GM19438 (cell line): ENCODE data around the gene FALEC.

ENCODE experiments used
- ATAC-seq: cut with Tn5 transposase; IDR thresholded peaks from one replicate; pipeline ENCODE4 v1.9.1; 2021; ENCODE audit warnings: low read depth; ENCODE audit not compliant: unreplicated experiment

The FALEC gene

DNA sequence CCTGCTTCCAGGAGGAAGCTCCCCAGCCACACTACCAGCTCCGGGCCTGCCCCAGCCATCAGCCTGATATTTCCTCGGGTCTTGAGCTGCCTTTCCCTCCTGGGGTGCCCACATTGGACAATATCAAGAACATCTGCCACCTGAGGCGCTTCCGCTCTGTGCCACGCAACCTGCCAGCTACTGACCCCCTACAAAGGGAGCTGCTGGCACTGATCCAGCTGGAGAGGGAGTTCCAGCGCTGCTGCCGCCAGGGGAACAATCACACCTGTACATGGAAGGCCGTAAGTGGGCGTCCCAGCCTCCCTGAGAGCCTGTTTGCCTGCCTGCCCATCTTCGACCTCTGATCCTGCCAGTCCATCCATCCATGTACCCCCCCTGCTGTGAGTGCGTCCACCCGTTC, 4.0 kb upstream of the FALEC start:
- ATAC-seq, result no peak

DNA sequence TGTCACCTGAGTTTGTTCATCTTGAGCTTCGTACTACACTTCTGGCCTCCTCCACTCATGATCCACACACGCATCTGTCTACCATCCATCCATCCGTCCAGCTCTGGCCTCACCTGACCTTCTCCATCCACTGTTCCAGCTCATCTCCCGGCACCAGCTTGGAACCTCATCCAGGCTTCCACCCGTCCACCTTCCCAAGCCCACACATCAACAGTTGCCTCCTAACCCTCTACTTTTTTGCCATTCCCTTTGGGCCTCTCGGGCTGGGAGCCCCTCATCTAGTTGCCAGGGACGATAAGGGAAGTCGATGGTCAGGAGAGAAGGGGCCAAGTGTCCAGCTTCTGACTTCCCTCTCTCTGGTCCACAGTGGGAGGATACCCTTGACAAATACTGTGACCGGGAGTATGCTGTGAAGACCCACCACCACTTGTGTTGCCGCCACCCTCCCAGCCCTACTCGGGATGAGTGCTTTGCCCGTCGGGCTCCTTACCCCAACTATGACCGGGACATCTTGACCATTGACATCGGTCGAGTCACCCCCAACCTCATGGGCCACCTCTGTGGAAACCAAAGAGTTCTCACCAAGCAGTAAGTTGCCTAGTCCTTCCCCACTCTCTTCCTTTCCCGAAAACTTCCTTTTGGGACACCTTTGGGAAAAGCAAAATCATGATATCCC, 3.4 kb upstream of the FALEC start:
- ATAC-seq, result no peak

DNA sequence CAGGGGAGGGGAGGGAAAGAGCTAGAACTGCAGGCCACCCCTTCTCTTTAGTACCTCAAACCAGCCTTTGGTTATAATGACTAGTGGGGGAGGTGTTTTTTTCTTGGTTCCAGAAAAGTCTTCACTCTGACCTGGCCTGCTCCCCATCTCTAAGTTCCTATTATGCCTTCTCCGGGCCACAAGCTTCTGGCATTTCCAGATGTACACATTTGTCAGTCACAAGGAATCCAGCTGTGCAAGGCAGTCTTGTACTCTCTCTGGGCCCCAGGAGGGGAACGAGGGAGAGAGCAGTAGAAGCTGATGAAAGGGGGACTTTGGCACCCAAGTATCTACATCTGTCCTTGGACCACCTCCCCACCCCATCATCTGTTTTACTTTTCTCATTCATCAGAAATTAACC, 2.7 kb upstream of the FALEC start:
- ATAC-seq, result no peak

DNA sequence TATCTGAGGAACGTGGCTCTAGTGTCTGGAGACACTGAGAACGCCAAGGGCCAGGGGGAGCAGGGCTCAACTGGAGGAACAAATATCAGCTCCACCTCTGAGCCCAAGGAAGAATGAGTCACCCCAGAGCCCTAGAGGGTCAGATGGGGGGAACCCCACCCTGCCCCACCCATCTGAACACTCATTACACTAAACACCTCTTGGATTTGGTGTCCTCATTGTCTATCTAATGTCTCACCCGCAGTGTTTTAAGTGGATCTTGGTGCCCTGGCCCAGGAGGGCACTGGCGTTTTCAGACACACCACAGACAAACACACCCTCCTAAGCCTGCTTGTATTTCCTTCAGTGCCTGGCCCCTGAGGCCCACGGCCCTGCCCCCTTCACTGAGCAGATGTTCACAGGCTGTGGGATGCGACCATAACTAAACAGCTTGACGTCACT, 2.2 kb upstream of the FALEC start:
- no peak for ATAC-seq

DNA sequence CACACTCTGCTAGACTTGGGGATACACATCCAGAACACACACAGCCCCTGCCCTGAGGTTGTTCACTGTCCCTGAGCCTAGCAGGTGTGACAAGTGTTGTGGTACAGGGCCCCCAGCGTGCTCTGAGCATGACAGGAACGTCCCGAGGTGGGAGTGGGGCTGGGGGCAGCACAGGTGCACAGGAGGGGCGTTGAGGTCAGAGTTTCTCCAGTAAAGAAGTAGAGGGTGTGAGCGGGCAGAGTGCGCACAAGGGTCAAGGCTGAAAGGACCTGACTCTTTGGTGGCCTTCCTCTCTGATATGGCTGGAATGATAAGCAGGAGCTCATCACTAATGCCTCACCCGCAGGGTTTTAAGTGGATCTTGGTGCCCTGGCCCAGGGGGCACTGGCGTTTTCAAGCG, 1.3 kb upstream of the FALEC start:
- no peak for ATAC-seq

DNA sequence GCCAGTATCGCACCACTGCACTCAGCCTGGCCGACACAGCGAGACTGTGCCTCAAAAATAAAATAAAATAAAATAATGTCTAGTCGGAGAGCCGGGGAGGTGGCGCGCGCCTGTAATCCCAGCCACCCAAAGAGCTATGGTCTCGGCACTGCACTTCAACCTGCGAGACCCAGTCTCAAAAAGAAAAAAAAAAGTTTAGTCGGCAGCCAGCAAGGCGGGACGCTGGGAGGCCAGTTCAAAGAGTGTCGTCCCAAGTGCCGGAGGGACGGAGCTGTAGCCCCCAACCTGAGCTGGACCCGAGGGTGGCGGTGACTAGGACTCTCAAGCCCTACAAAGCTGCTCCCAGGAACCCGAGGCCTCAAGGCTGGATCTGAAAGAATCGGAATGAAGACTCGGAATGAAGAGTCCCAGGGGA, 632 bp upstream of the FALEC start:
- ATAC-seq, result peak; percentile 4

DNA sequence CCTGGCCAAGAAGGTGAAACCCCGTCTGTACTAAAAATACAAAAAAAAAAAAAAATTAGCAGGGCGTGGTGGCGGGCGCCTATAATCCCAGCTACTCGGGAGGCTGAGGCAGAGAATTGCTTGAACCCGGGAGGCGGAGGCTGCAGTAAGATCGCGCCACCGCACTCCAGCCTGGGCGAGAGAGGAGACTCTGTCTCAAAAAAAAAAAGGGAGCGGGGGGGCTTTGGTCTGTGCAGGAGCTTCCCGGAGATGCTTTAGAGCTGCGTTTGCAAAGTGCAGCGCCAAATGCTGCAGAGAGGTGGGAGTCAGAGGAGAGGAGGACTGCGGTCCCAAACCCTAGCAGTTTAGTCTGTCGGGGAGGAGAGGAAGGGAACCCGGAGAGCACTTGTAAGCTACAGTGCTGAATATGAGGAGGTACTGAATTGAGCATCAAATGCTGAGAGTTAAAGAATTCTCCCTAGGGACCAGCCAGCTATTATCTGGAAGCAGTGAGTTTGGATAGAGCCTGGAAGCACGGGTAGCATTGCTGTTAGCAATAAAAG, 569 bp downstream of the FALEC start:
- ATAC-seq, result peak; percentile 11

DNA sequence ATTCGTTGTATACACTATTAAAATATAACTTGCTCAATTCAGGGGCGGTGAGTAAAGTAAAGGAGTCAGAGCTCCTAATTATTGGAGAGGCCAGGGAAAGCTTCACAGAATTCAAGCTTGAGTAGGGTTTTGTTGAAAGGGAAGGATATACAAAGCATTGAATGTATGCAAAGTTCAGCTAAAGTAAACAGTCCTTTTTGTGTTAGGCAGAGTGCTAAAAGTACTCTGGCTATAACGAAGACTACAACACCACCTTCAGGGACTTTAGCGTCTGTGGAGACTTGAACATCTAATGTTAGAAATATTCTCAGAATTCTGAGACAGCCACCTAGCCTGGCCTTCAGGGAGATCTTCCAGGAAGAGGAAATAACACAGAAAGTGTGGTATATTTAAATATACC, 1.1 kb downstream of the FALEC start:
- ATAC-seq, result no peak

DNA sequence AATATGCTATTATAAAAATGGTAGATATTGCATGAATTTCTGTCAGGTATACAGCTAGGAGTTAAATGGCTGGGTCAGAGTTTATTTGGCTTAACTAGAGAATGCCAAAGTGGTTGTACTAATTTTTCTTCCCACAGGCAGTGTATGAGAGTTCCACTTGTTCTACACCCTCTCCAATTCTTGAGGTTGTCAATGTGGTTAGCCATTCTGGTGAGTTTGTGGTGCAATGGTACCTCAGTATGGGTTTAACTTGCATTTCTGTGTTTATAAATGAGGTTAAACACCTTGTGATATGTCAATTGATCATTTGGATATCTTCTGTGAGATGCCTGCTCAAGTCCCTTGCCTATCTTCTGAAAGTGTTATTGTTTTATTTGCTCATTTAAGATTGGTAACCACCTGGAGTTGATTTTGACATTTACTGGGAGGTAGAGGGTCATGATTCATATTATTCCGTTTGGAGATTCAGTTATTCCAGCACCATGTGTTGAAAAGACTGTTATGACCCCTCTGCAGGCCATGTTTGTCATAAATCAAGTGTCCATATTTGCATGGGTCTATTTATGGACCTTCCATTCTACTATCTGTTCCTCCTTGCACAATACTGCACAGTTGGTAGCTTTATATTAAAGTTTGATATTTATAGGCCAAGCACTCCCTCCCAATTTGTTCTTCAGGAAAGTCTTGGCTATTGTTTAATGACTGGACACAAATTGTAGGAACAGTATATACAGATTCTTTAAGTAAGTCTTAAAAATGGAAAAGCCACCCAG, 5.8 kb downstream of the FALEC start:
- ATAC-seq, result no peak

DNA sequence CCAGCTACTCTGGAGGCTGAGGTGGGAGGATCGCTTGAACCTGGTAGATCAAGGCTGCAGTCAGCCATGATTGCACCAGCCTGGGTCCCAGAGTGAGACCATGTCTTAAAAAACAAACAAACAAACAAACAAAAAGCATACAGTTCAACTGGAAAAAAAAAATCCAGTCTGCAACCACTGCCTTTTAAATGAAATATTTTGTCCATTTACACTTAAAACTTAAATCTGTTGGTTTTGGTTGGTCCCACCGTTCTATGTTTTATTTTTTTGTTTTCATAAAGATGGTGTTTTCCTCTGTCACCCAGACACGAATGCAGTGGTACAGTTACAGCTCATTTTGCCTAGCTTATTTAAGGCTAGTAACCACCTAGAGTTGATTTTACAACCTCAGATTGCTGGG, 9.8 kb downstream of the FALEC start:
- no peak for ATAC-seq

DNA sequence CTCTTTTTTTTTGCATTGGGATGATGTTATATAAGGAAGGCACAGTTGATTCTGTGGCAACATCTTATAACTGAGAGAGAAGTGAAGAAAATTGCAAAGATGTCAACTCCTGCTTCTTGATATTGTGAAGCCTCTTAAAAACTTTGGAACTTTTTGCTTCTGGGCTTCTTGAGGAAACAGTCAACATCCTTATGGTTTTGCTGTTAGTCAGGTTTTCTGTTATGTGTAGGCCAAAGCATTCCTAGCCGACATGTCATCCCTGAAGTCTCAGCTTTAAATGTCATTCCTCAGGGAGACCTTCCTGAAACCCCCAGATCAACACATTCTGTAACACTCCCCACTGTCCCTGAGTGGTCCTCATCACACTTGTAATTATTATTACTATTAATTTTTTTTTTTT, 12.6 kb downstream of the FALEC start:
- no peak for ATAC-seq

DNA sequence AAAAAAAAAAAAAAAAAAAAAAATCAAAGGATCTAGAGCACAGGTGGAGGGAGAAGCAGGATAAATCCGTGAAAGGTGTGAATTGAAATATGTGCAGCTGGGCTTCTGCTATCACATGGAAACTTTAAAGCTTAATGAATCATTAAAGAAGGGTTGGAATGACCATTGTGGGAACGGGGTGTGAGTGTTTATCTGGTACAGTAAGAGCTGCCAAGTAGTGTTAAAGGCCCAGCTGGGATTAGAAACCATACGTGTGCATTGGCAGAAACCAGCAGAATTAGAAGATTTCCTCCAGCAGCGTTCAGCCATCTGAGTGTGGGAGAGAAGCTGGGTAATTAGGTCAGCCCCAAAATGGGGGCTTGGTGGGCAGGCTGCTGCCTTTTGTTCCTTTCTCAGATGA, 13.5 kb downstream of the FALEC start:
- no peak for ATAC-seq

DNA sequence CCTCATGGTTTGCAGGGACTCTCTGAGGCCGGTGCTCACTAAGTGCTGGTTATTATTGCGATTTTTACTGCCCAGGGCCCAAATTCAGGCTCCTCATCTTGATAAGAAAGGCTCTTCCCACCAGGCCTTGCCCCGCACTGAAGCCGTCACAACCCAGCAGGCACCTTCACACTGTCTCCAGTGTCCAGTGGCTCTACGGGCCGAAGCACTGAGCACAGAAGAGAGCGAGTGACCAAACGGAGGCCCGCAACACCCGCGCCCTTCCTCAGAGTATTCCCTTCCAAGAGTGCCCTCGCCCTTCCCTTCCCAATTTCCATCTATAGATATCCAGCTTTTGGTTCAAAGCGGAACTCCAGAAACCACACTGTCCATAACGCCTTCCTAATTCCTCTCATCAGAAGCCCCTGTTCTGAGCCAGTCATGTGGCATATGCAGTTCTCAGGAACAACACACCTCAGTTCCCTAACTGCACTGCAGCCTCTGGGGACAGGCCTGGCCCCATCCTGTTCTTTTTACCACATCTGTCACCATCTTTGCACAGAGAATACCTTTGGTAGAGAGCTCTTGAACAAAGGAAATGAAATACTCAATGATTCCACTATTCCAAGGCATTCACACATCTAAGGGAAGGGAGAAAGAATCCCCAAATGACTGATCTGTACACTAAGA, 15.1 kb downstream of the FALEC start:
- ATAC-seq, result no peak

DNA sequence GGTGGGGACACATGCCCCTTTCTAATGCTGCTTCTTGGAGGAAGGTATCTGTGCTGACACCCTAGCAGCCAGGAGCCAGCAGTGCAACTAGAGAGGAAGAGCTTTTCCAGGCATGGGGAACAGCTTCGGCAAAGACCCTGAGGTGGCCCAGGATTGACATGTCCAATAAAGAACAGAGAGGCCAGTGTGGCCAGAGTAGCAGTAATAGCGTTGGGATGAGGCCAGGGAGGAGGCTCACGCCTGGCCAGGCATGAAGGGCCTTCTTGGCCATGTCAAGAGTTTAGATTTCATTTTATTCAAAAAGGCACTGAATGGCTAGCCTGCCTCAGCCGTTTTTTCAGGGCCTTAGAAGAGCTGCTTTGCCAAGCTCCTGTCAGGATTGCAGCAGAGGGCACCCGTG, 17.3 kb downstream of the FALEC start:
- no peak for ATAC-seq

DNA sequence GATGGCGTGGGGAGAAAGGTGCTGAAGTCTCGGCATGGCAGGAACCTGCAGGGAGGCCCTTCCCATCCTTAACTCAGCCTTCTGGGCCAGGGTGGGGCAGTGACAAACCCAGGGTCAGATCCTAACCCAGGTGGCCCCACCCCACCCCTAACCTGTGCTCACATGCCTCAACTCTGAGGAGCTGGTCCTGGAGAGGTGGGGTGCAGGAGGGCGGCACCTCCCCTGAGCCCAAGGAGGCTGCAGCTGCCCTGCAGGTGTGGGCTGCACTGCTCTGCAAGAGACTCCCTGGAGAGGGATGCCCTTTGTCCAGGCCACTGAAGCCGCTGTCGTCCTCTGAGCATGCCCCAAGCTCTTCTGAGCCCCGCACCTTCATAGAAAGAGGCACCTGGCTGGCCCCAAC, 18.4 kb downstream of the FALEC start:
- no peak for ATAC-seq

DNA sequence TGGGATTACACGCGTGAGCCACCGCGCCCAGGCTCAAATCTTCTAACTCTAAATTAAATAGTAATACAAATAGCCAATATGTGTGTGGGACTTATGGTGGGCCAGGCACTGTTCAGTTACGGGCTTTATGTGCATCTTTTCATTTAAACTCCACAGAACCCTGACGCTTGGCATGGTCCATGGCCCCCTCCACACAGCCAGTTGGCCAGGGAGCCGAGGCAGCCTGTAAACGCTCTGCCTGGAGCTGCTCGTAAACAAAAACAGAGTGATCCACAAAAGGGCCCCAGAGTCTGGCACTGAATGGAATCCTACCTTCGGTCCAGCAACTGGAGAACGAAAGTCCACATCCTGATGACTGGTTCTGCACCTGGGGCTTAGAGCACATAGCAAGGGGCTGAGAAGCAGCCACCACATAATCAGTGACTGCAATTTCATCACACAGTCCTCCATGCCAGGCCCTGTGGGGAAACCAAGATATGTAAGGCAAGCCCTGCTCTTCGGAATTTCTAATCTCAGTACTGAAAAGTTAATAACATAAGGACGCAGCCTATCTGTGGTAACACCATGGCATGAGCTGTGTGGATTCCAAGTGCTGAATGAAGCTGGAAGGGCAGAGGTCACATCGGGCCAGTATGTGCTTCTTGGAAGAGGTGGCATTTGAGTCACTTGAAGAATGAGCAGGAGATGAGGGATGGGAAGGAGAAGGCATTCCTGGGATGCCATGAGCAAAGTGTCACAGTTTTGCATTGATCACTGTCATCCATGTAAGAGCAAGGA, 20.1 kb downstream of the FALEC start:
- no peak for ATAC-seq

DNA sequence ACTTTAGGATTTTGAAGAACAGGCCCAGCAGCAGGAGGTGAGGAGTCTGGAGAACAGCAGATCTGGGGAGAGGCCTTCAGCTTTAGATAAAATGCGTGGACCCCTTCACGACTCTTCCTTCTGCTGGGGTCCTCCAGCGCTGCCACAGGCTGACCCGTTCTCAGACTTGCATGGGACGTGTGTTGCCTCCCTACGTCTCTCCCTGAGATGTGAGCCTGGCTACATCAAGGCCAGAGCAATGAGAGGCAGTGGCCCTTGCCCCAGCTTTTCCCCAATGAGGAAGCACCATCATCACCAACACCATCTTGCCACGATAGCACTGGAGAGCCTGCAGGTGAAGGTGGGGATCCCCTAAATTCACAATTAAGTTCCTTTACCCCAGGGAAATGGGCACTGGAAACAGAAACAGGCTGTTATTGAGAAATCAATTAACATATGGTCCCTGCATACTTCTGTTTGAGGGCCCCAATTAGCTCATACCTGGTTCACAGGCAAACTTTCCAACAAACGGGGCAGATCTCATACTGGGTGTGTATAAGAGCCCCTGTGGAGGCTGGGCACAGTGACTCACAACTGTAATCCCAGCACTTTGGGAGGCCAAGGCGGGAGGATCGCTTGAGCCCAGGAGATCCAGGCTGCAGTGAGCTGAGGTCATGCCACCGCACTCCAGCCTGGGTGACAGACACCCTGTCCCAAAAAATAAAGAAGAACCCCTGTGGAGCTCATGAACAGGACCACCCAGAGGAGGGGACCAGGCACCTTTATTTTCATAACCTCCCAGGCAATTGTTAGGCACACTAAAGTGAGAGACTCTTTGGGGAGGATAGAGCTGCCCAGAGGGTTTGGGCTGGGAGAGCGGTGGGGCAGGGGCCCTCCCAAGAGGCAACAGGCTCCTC, 21.5 kb downstream of the FALEC start:
- no peak for ATAC-seq

DNA sequence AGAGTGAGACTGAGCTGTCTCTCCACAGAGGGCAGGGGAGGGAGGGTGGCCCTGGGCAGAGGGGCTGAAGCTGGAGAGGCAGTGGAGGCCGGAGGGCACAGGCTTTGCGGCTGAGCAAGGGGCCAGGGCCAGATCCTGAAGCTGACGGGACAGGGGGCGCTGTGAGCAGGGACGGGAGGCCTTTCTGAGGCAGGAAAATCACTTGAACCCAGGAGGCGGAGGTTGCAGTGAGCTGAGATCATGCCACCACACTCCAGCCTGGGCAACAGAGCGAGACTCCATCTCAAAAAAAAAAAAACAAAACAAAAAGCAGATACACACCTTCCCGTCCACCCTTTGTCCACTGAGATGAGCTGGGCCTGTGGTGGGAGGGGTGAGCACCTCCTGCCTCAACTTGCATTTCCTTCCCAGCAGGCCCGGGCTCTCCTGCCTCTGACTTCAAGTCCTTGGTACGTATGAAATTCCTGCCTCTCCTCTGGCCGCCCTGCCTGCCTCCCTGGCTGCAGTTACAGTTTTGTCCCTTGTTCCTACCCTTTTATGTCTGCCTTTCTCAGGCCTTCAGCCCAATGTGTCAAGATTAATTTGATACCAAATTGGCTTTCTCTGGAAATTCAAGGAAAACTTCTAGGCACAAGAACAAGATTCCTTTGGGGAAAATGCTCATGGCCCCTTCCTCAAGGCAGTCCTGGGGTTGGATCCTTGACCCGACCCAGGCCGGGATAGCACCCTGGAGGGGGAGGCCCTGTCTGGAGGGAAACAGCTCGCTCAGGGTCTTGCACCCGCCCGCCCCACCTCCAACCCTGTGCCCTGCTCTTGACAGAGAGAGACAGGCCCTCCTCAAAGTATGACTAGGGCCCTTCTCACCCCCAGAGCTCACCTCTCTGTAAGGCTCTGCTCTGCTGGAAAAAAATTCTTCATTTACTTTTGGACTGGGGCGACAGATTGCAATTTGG, 22.5 kb downstream of the FALEC start:
- ATAC-seq, result no peak
